ENCODE results near the gene S100A7A. TPM values are rescaled to one million over a fixed set of nuclear protein-coding genes. Genes with fewer than 3 reads are reported as not detected.
A peak's percentile ranks its signal among the peaks of the same experiment; 100 is the strongest.

S100A7A gene
- total and polyA plus RNA-seq, 2 of the 13 experiments (the other 11 are each of a cell fraction or from before 2014, with no cell fraction given) = not detected

GRCh38 chr1:153428073-153428638 is 11.8 kb downstream of the S100A7A start (continued):
- TF ChIP-seq, protein P1, sequence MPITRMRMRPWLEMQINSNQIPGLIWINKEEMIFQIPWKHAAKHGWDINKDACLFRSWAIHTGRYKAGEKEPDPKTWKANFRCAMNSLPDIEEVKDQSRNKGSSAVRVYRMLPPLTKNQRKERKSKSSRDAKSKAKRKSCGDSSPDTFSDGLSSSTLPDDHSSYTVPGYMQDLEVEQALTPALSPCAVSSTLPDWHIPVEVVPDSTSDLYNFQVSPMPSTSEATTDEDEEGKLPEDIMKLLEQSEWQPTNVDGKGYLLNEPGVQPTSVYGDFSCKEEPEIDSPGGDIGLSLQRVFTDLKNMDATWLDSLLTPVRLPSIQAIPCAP (CRISPR knock-in tag; IDR thresholded peaks at IDR 0.05; ENCODE audit: low read depth) = no peak
- no peak for TF ChIP-seq ZBTB3 (CRISPR knock-in tag; IDR thresholded peaks at IDR 0.05; ENCODE audit: borderline replicate concordance, low read depth)

DNA sequence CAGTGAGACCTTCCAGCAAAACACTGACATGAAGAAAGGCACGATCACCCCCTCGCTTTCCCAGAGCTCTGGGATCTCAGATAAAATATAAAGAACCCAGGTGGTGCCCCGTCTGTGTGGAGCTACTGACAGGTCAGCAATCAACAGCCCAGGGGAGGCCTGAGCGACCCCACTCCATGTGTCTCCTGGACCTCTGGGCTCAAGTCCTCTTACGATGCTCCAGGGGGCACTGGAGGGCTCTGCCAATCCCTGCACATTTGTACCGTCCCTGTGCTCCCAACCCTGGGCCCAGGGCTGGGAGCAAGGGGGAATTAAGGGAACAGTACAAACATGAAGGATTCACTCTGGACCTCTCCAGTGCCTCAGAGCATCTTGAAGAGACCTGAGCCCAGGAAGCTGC is 12.5 kb downstream of the S100A7A start:
- BruUV-seq (replicated peaks) = no TSS peak
- in situ Hi-C loops (cut with HindIII; ENCODE audit: extremely low pct_ligation_motif_present, low pct_unique_long_range_greater_than_20kb) = no loop called here
- WGBS (ENCODE audit: low lambda C conversion rate) = 0% methylated on average over 3 of the region's 6 CpGs
- TF ChIP-seq JARID2 (CRISPR knock-in tag; IDR thresholded peaks at IDR 0.05; ENCODE audit: insufficient replicate concordance) = no peak
- TF ChIP-seq, protein P2, sequence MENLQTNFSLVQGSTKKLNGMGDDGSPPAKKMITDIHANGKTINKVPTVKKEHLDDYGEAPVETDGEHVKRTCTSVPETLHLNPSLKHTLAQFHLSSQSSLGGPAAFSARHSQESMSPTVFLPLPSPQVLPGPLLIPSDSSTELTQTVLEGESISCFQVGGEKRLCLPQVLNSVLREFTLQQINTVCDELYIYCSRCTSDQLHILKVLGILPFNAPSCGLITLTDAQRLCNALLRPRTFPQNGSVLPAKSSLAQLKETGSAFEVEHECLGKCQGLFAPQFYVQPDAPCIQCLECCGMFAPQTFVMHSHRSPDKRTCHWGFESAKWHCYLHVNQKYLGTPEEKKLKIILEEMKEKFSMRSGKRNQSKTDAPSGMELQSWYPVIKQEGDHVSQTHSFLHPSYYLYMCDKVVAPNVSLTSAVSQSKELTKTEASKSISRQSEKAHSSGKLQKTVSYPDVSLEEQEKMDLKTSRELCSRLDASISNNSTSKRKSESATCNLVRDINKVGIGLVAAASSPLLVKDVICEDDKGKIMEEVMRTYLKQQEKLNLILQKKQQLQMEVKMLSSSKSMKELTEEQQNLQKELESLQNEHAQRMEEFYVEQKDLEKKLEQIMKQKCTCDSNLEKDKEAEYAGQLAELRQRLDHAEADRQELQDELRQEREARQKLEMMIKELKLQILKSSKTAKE (CRISPR knock-in tag; IDR thresholded peaks at IDR 0.05; ENCODE audit: borderline replicate concordance) = no peak
- no peak for TF ChIP-seq NCOA1 (CRISPR knock-in tag; IDR thresholded peaks at IDR 0.05)
- TF ChIP-seq, protein P3, sequence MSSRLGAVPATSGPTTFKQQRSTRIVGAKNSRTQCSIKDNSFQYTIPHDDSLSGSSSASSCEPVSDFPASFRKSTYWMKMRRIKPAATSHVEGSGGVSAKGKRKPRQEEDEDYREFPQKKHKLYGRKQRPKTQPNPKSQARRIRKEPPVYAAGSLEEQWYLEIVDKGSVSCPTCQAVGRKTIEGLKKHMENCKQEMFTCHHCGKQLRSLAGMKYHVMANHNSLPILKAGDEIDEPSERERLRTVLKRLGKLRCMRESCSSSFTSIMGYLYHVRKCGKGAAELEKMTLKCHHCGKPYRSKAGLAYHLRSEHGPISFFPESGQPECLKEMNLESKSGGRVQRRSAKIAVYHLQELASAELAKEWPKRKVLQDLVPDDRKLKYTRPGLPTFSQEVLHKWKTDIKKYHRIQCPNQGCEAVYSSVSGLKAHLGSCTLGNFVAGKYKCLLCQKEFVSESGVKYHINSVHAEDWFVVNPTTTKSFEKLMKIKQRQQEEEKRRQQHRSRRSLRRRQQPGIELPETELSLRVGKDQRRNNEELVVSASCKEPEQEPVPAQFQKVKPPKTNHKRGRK (CRISPR knock-in tag; IDR thresholded peaks at IDR 0.05) = no peak
- no peak for TF ChIP-seq ZNF143 (CRISPR knock-in tag; IDR thresholded peaks at IDR 0.05)
- TF ChIP-seq, protein P4, sequence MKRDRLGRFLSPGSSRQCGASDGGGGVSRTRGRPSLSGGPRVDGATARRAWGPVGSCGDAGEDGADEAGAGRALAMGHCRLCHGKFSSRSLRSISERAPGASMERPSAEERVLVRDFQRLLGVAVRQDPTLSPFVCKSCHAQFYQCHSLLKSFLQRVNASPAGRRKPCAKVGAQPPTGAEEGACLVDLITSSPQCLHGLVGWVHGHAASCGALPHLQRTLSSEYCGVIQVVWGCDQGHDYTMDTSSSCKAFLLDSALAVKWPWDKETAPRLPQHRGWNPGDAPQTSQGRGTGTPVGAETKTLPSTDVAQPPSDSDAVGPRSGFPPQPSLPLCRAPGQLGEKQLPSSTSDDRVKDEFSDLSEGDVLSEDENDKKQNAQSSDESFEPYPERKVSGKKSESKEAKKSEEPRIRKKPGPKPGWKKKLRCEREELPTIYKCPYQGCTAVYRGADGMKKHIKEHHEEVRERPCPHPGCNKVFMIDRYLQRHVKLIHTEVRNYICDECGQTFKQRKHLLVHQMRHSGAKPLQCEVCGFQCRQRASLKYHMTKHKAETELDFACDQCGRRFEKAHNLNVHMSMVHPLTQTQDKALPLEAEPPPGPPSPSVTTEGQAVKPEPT (CRISPR knock-in tag; IDR thresholded peaks at IDR 0.05; ENCODE audit: low read depth) = no peak
- no peak for TF ChIP-seq ZIK1 (CRISPR knock-in tag; IDR thresholded peaks at IDR 0.05; ENCODE audit: borderline replicate concordance, low read depth)
- TF ChIP-seq ADNP (CRISPR knock-in tag; IDR thresholded peaks at IDR 0.05) = no peak
- no peak for TF ChIP-seq HMG20A (CRISPR knock-in tag; IDR thresholded peaks at IDR 0.05; ENCODE audit: borderline replicate concordance)
- no peak for TF ChIP-seq HNRNPUL1 (IDR thresholded peaks at IDR 0.05; ENCODE audit: low read depth, low read length)
- no peak for TF ChIP-seq LBX2 (CRISPR knock-in tag; IDR thresholded peaks at IDR 0.05; ENCODE audit: borderline replicate concordance)
- TF ChIP-seq ZNF777 (CRISPR knock-in tag; IDR thresholded peaks at IDR 0.05) = no peak

More for the DNA sequence above, 12.5 kb downstream of the S100A7A start:
- ChIA-PET POLR2A (no interaction called here), CTCF (ENCODE audit: low intra/inter-chr PET ratio, low total read pairs) (no interaction called here)
- FAIRE-seq (no peak), DNase-seq (ENCODE audit: low spot score) (no peak), ATAC-seq (peak; percentile 47; the same call in 2 of the 3 replicates)
- H4K20me1 ChIP-seq (ENCODE audit: insufficient read depth, low read length) = no peaks in the 10 kb centered on the region
- no peaks in the 10 kb centered on the region for H3K27me3 ChIP-seq (ENCODE audit: control insufficient read depth in 1 of 2, insufficient read depth in 2 of 2, low read length in 2 of 2)
- H3K9ac ChIP-seq (ENCODE audit: insufficient read depth, low read depth, low read length) = no peak overlapping the region
- no peak overlapping the region for H3K4me3 ChIP-seq (replicated peaks in 1 of 3; ENCODE audit: insufficient read depth in 1 of 3, low read depth in 2 of 3, low read length in 3 of 3)
- no peaks in the 10 kb centered on the region for H3K79me2 ChIP-seq (ENCODE audit: insufficient read depth, low read length)
- no peak overlapping the region for H3K4me2 ChIP-seq (ENCODE audit: low read depth, low read length)
- intact Hi-C loops (cut with micrococcal nuclease; ENCODE audit: unreplicated experiment) = no loop called here
- H2AFZ ChIP-seq (ENCODE audit: low read length) = no peak overlapping the region
- H3K27ac ChIP-seq (ENCODE audit: extremely low read length, insufficient read depth, low read length) = no peak overlapping the region
- H3K9me3 ChIP-seq (ENCODE audit: low read length) = no peaks in the 10 kb centered on the region
- no peaks in the 10 kb centered on the region for H3K4me1 ChIP-seq (ENCODE audit: insufficient read depth, low read length)
- no peaks in the 10 kb centered on the region for H3K36me3 ChIP-seq (replicated peaks in 1 of 2; ENCODE audit: control insufficient read depth in 1 of 2, insufficient read depth in 2 of 2, low read length in 2 of 2)
